Osteoblast (primary cell): Measurements from ENCODE around the gene TP73. TPM values are rescaled to one million over a fixed set of nuclear protein-coding genes. Genes with fewer than 3 reads are reported as not detected.

Experiments
- DNase-seq: peaks from one replicate; pipeline ENCODE4 v3.0.0; 2011; ENCODE audit warnings: low spot score, mixed read lengths; ENCODE audit not compliant: insufficient read length; ENCODE audit errors: missing footprints
- H2AFZ ChIP-seq: 2 replicates; pipeline ENCODE4 v1.6.0; 2011; ENCODE audit warnings: mild to moderate bottlenecking, low read length
- H3K27ac ChIP-seq: 2 replicates; pipeline ENCODE4 v1.5.1; 2011; ENCODE audit warnings: mild to moderate bottlenecking, low read depth, low read length, moderate library complexity
- H3K27me3 ChIP-seq: 2 replicates; pipeline ENCODE4 v1.6.0; 2012; ENCODE audit warnings: mild to moderate bottlenecking, control low read depth, inconsistent platforms, low read length, moderate library complexity; ENCODE audit not compliant: insufficient read depth
- H3K36me3 ChIP-seq: 2 replicates; pipeline ENCODE4 v1.5.1; 2011; ENCODE audit warnings: mild to moderate bottlenecking, low read length, control low read depth, moderate library complexity; ENCODE audit not compliant: insufficient read depth
- H3K4me1 ChIP-seq: 2 replicates; pipeline ENCODE4 v1.5.1; 2011; ENCODE audit warnings: mild to moderate bottlenecking, low read length, control low read depth, moderate library complexity; ENCODE audit not compliant: insufficient read depth
- H3K4me2 ChIP-seq: 2 replicates; pipeline ENCODE4 v1.6.0; 2011; ENCODE audit warnings: mild to moderate bottlenecking, low read length; ENCODE audit not compliant: insufficient read depth
- H3K4me3 ChIP-seq: fragments of 200-600 bp; sonication (generic); 3 replicates; pipeline ENCODE4 v1.5.1; 2012; ENCODE audit warnings: mild to moderate bottlenecking, low read length, inconsistent platforms; ENCODE audit not compliant: insufficient read depth
- H3K79me2 ChIP-seq: 2 replicates; pipeline ENCODE4 v1.6.0; 2012; ENCODE audit warnings: mild to moderate bottlenecking, low read length, control low read depth, inconsistent platforms; ENCODE audit not compliant: insufficient read depth
- H3K9me3 ChIP-seq: 2 replicates; pipeline ENCODE4 v1.5.1; 2011; ENCODE audit warnings: low read depth, low read length, control low read depth
- H4K20me1 ChIP-seq: 2 replicates; pipeline ENCODE4 v1.6.0; 2012; ENCODE audit warnings: mild to moderate bottlenecking, low read length, control low read depth; ENCODE audit not compliant: insufficient read depth
- total RNA-seq: library from RNA; depleted of rRNA; stranded (reverse); fragments of >200 nt; gene quantifications from 2 replicates; pipeline ENCODE4 v1.2.3, GENCODE V29; 2012
- TF ChIP-seq, protein P1 (sequence below): IDR thresholded peaks from 2 replicates; pipeline ENCODE4 v1.5.1; 2011; ENCODE audit warnings: mild to moderate bottlenecking, low read depth, low read length, moderate library complexity; ENCODE audit errors: extremely low read depth

Gene TP73
- total RNA-seq, 1 donor, result not detected

GRCh38 chr1:3736131-3736561, 83.8 kb downstream of the TP73 start:
- DNase-seq, result peak; percentile 98
- peak overlapping the region; percentile 74 for H2AFZ ChIP-seq

GRCh38 chr1:3736708-3737107, 84.4 kb downstream of the TP73 start:
- DNase-seq, result no peak
- TF ChIP-seq, protein P1, sequence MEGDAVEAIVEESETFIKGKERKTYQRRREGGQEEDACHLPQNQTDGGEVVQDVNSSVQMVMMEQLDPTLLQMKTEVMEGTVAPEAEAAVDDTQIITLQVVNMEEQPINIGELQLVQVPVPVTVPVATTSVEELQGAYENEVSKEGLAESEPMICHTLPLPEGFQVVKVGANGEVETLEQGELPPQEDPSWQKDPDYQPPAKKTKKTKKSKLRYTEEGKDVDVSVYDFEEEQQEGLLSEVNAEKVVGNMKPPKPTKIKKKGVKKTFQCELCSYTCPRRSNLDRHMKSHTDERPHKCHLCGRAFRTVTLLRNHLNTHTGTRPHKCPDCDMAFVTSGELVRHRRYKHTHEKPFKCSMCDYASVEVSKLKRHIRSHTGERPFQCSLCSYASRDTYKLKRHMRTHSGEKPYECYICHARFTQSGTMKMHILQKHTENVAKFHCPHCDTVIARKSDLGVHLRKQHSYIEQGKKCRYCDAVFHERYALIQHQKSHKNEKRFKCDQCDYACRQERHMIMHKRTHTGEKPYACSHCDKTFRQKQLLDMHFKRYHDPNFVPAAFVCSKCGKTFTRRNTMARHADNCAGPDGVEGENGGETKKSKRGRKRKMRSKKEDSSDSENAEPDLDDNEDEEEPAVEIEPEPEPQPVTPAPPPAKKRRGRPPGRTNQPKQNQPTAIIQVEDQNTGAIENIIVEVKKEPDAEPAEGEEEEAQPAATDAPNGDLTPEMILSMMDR, result no peak
- Histone ChIP-seq H3K4me2 (no peak overlapping the region), H2AFZ (no peak overlapping the region), H3K79me2 (no peaks in the 10 kb centered on the region), H3K4me3 (no peak overlapping the region), H3K9me3 (no peaks in the 10 kb centered on the region), H4K20me1 (no peaks in the 10 kb centered on the region), H3K27me3 (peaks cover 13% of the 10 kb centered on the region), H3K27ac (peak overlapping the region; percentile 87), H3K36me3 (peaks cover 24% of the 10 kb centered on the region), H3K4me1 (peaks cover 11% of the 10 kb centered on the region)

More at GRCh38 chr1:3736131-3736561, 83.8 kb downstream of the TP73 start:
- H3K27ac ChIP-seq, result peak overlapping the region; percentile 87
- peaks cover 11% of the 10 kb centered on the region for H3K4me1 ChIP-seq
- H3K4me2 ChIP-seq, result peak overlapping the region; percentile 32
- H4K20me1 ChIP-seq, result no peaks in the 10 kb centered on the region
- peaks cover 24% of the 10 kb centered on the region for H3K36me3 ChIP-seq
- peaks cover 19% of the 10 kb centered on the region for H3K27me3 ChIP-seq
- TF ChIP-seq, protein P1, result no peak
- H3K79me2 ChIP-seq, result no peaks in the 10 kb centered on the region
- H3K9me3 ChIP-seq, result no peaks in the 10 kb centered on the region
- H3K4me3 ChIP-seq, result no peak overlapping the region

DNA sequence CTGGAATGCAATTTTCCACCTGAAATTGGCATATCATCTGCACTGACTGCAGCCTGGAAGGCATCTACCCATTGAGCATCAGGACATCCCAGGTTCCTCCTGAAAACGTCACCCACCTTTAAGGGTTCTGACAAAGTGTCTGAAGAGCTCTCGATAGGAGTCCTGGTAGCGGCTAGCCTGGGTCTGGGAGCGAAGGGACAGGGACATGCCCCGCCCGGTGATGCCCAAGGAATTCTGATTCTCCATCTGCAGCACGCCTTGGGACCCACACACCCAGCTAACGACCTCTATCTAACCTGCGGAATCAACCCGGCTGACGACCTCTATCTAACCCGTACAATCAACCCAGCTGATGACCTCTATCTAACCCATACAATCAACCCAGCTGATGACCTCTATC, 86.6 kb downstream of the TP73 start:
- H3K27me3 ChIP-seq, result no peaks in the 10 kb centered on the region
- no peak overlapping the region for H3K4me2 ChIP-seq
- H3K9me3 ChIP-seq, result no peaks in the 10 kb centered on the region
- peaks cover 19% of the 10 kb centered on the region for H3K4me1 ChIP-seq
- no peak overlapping the region for H3K27ac ChIP-seq
- H3K79me2 ChIP-seq, result no peaks in the 10 kb centered on the region
- no peak for DNase-seq
- TF ChIP-seq, protein P1, result no peak
- H3K36me3 ChIP-seq, result peaks cover 35% of the 10 kb centered on the region
- no peak overlapping the region for H3K4me3 ChIP-seq
- H2AFZ ChIP-seq, result no peak overlapping the region
- peaks cover 12% of the 10 kb centered on the region for H4K20me1 ChIP-seq

- Histone ChIP-seq H3K27ac (no peak overlapping the region), H3K4me1 (peaks cover 19% of the 10 kb centered on the region), H3K27me3 (no peaks in the 10 kb centered on the region), H3K36me3 (peaks cover 35% of the 10 kb centered on the region), H2AFZ (no peak overlapping the region), H3K9me3 (no peaks in the 10 kb centered on the region), H3K4me3 (no peak overlapping the region), H4K20me1 (peaks cover 16% of the 10 kb centered on the region), H3K4me2 (no peak overlapping the region), H3K79me2 (no peaks in the 10 kb centered on the region)
- TF ChIP-seq, protein P1, result no peak
- no peak for DNase-seq
Observed at GRCh38 chr1:3740042-3740441, 87.7 kb downstream of the TP73 start.
